ENCODE results near the gene CD6.
A peak's percentile ranks its signal among the peaks of the same experiment; 100 is the strongest.
"Not testable (repeated sequence)": the region's sequence is repeated elsewhere in the genome, so short reads cannot be mapped to it uniquely, and the experiment has no call there.

The CD6 gene

DNA sequence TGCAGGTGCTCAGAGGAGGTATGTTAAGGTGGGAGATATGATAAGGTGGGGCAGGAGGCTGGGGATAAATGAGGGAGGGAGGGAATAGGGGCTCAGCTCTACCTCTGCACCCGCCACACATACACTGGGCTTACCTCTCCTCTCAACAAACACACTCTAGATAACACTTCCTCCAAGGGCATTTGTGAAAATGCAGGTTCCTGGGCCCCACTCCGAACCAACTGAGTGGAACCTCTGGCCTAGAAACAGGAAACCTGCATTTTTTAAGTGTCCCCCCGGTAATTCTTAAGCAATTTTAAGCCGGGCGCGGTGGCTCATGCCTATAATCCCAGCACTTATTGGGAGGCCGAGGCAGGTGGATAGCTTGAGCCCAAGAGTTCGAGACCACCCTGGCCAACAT, 84.3 kb downstream of the CD6 start:
- peak; percentile 26 for DNase-seq
- Mint-ChIP-seq H3K36me3 (ENCODE audit: low read depth) (peaks cover 87% of the 10 kb centered on the region), H3K27me3 (no peaks in the 10 kb centered on the region), H3K4me3 (peak overlapping the region; percentile 51), H3K27ac (peak overlapping the region; percentile 96), H3K9me3 (no peaks in the 10 kb centered on the region), H3K4me1 (ENCODE audit: low read depth) (peaks cover 91% of the 10 kb centered on the region)

DNA sequence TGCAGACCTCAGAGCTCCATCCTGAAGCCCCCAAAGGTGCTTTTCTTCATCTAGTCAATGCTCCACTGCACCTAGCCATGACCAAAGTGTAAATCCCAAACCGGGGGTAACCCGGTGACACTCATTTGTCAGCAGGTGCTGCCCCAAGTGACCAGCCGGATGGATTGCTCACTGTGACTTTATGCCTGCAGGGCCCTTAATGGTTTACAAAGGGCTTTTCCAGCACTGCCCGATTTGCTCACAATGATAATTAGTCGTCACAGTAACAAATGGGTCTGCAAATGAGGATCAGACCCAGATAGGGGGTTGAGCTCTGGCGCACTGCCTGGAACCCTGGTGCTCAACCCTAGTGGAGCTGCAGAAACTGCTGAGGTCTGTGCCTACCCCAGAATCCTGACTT, 85.1 kb downstream of the CD6 start:
- no peak overlapping the region for H3K4me3 Mint-ChIP-seq
- peaks cover 85% of the 10 kb centered on the region for H3K36me3 Mint-ChIP-seq (ENCODE audit: low read depth)
- H3K4me1 Mint-ChIP-seq (ENCODE audit: low read depth) = peaks cover 90% of the 10 kb centered on the region
- peak overlapping the region; percentile 96 for H3K27ac Mint-ChIP-seq
- peak; percentile 32 for DNase-seq
- no peaks in the 10 kb centered on the region for H3K27me3 Mint-ChIP-seq
- H3K9me3 Mint-ChIP-seq = no peaks in the 10 kb centered on the region

DNA sequence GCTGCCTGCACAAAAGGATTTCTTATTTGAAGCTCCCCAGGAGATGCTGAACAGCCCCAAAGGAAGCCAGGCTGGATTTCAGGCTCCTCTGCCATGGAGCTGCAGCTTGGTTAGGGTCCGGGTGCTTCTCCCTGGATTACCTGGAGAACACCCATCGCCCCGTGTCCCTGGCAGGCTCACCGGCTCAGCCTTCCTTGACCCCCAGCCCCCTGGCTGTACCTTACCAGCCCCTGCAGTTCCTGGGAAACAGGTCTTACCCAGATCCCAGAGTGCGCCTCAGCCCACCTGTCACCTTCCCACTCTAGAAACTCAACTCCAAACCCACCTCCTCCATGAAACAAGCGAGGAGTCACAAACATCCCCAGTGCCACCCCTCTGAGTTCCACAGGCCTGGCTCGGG, 85.5 kb downstream of the CD6 start:
- H3K36me3 Mint-ChIP-seq (ENCODE audit: low read depth) = peaks cover 87% of the 10 kb centered on the region
- H3K4me1 Mint-ChIP-seq (ENCODE audit: low read depth) = peaks cover 93% of the 10 kb centered on the region
- no peaks in the 10 kb centered on the region for H3K27me3 Mint-ChIP-seq
- no peaks in the 10 kb centered on the region for H3K9me3 Mint-ChIP-seq
- no peak for DNase-seq
- H3K4me3 Mint-ChIP-seq = no peak overlapping the region
- H3K27ac Mint-ChIP-seq = peak overlapping the region; percentile 96

DNA sequence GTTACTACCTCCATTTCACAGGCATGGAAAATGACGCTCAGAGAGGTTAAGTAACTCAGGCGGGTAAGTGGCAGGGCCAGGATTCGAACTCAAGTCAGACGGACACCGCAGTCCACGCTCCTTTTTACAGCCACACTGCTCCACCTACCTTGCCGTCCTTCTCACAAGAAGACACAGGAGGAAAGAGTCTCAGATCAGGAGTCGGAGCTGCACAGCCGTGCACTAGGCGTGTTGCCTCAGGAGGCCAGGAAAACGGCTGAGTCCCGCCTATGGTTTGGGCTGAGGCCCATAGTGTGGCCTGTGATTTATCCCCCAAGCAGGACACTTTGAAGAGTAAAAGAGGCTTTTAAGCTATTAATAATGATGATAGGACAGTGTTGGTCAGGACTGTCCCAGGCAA, 86.1 kb downstream of the CD6 start:
- Mint-ChIP-seq H3K4me1 (ENCODE audit: low read depth) (peaks cover 92% of the 10 kb centered on the region), H3K27ac (peak overlapping the region; percentile 96), H3K4me3 (no peak overlapping the region), H3K27me3 (no peaks in the 10 kb centered on the region), H3K36me3 (ENCODE audit: low read depth) (peaks cover 85% of the 10 kb centered on the region), H3K9me3 (no peaks in the 10 kb centered on the region)
- peak; percentile 30 for DNase-seq

DNA sequence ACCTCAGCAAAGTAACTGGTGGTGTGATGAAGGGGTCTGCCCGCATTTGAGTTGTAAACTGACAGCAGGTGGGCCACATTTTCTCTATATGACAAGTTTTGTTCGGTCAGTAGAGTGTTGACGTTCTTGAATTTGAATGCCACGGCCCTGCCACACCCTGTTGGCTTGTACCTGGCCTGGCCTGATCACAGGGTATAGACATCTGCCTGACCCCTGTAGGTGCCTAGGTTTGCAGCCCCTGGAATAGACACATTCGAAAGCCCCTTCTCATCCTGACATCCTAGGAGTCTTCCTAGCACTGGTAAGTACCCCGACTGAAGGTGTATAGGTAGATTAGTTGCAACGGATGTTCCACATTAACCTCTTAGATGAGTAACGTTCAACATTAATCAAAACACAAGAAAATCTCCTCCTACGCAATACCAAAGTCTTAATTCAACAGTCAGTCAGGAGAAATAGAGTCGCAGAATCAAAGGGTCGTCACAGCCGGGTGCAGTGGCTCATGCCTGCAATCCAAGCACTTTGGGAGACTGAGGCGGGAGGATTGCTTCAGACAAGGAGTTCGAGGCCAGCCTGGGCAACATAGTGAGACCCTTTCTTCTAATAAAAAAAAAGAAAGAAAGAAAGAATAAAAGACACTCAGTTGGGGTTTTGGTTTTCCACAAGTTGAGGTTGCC, 87.2 kb downstream of the CD6 start:
- Mint-ChIP-seq H3K27ac (peak overlapping the region; percentile 100), H3K4me1 (ENCODE audit: low read depth) (peaks cover 92% of the 10 kb centered on the region), H3K9me3 (no peaks in the 10 kb centered on the region), H3K4me3 (peak overlapping the region; percentile 38), H3K36me3 (ENCODE audit: low read depth) (peaks cover 85% of the 10 kb centered on the region), H3K27me3 (no peaks in the 10 kb centered on the region)
- peak; percentile 48 for DNase-seq

DNA sequence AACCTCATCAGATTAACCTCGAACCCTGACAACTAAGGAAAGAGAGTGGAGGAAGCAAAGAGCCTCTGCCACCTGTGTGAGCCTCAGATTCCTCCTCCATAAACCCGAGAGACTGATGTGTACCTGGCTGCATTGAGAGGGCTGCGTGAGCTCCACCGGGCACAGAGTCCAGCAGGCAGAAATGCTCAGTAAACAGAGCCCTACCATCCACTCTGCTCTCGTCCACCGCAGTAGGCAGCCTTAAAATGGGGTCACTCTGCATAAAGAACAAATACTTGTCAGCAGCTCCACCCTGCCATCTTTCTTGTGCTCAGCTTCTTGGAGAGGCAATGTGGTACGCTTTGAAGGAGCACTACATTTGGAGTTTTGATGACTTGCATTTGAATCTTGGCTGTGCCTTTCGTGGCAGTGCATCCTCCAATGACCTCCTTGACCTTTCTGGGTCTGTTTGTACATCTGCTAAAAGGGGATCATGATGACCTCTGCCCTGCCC, 87.8 kb downstream of the CD6 start:
- H3K36me3 Mint-ChIP-seq (ENCODE audit: low read depth) = peaks cover 85% of the 10 kb centered on the region
- H3K9me3 Mint-ChIP-seq = no peaks in the 10 kb centered on the region
- peaks cover 90% of the 10 kb centered on the region for H3K4me1 Mint-ChIP-seq (ENCODE audit: low read depth)
- H3K27me3 Mint-ChIP-seq = no peaks in the 10 kb centered on the region
- peak overlapping the region; percentile 38 for H3K4me3 Mint-ChIP-seq
- peak overlapping the region; percentile 100 for H3K27ac Mint-ChIP-seq
- DNase-seq = peak; percentile 34

DNA sequence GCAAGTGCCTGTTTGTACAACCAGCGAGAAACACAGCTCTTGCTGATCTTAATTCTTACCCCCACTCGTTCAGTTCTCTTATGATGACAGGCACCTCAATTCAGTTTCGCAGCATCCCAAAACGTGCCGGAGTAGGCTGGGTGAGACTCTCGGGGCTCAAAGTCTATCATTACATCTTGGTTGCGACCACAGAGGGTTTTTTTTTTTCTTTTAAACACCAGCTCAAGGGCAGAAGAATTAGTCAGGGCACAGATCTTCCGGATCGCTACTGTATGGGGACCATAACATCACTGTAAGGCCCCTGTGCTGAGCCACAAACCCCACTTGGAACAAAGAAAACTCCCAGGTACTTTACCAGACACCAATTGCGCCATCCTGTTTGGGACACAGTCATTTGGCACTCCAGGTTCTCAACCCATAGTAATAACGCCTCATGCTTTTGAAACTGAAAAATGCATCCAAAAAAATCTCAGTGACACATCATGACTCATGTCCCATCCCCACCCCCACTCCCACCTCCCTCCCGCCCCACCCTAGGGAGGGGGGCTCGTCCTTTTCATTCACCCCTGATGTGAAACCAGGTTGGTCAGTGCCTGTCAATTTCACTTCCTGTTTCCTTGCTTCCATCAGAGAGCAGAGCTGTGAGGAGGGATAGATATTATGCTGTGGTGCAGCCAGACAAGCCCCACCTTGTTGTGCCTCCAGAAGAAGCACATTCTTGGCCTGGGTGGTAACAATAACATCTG, 89.8 kb downstream of the CD6 start:
- peaks cover 88% of the 10 kb centered on the region for H3K36me3 Mint-ChIP-seq (ENCODE audit: low read depth)
- DNase-seq = peak; percentile 87
- H3K9me3 Mint-ChIP-seq = no peaks in the 10 kb centered on the region
- H3K4me1 Mint-ChIP-seq (ENCODE audit: low read depth) = peaks cover 93% of the 10 kb centered on the region
- H3K4me3 Mint-ChIP-seq = peak overlapping the region; percentile 75
- H3K27me3 Mint-ChIP-seq = no peaks in the 10 kb centered on the region
- peak overlapping the region; percentile 100 for H3K27ac Mint-ChIP-seq

DNA sequence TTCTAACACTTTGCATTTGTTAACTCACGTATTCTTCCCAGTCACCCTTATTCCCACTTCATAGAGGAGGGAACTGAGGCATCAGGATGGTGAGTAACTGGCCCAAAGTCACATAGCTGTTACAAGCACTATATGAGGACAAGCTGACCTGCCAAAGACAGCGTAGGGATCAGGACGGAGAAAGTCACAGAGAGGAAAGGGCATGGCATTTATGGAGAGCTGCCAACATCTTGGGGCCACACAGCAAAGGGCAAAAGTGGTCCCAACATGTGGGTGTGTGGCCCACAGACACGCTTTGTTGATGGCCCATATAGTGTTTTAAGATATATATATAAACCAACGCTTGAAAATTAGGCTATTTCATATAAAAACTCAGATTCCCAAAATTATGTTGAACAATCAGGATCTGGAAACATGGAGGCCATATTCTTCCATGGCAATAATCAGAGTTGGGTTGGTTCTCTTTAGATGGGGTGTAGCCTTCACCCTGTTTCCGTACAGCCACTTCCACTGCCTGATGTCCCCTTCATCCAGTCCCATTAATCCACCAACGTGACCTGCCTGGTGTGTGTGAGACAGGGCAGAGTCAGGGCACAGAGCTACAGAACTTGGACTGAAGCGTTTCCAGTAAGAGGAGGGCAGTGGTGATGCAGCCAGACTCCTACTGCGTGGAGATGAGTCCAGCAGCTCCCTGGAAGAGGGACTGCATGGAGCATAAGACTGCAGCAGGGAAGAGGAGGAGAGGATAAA, 90.9 kb downstream of the CD6 start:
- H3K4me1 Mint-ChIP-seq (ENCODE audit: low read depth) = peaks cover 93% of the 10 kb centered on the region
- DNase-seq = peak; percentile 36
- H3K4me3 Mint-ChIP-seq = no peak overlapping the region
- no peaks in the 10 kb centered on the region for H3K27me3 Mint-ChIP-seq
- peaks cover 88% of the 10 kb centered on the region for H3K36me3 Mint-ChIP-seq (ENCODE audit: low read depth)
- no peaks in the 10 kb centered on the region for H3K9me3 Mint-ChIP-seq
- peak overlapping the region; percentile 100 for H3K27ac Mint-ChIP-seq

DNA sequence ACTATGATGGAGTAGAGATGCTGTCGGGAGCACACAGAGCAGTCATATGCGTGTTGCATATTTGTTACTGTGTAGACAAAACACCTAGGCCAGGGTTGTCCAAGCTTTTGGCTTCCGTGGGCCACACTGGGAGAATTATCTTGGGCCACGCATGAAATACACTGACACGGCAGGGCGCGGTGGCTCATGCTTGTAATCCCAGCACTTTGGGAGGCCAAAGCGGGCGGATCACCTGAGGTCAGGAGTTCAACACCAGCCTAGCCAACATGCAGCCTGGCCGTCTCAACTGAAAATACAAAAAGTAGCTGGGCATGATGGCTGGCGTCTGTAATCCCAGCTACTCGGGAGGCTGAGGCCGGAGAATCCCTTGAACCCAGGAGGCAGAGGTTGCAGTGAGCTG, 93.8 kb downstream of the CD6 start:
- peak; percentile 31 for DNase-seq
- Mint-ChIP-seq H3K4me1 (ENCODE audit: low read depth) (peaks cover 93% of the 10 kb centered on the region), H3K4me3 (peak overlapping the region; percentile 35), H3K36me3 (ENCODE audit: low read depth) (peaks cover 90% of the 10 kb centered on the region), H3K27ac (peak overlapping the region; percentile 91)
- not testable (repeated sequence) for H3K9me3 Mint-ChIP-seq, H3K27me3 Mint-ChIP-seq

DNA sequence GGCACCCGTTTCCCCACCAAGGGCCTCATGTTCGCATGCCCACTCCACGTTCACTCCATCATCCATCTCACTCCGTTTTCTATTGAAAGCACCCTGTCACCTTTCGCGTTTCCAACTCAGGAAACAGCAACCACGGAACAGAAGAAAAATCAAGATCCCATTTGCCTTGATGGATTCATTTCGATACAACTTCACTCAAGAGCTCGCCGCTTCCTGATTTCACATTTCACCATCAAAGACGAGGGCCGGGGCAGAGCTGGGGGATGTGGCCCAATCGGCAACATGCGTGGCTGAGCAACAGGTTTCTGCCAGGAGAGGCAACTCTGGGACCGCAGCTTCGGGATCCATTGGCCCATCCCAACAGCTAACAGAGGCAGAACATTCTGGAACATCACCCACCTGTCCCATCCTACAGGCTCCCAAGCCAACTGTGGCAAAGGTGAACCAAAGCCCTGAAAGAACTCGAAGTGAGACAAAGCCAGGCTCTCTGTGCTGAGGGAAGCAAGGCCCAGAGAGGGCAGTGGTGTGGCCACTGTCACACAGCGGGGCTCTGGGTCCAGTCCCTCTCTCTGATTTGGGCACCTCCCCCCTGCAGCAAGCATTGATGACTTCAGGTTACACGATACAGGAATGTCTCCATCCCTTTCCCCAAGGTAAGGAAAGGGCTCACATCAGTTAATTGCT, 94.6 kb downstream of the CD6 start:
- H3K27me3 Mint-ChIP-seq = no peaks in the 10 kb centered on the region
- peak overlapping the region; percentile 91 for H3K27ac Mint-ChIP-seq
- H3K4me1 Mint-ChIP-seq (ENCODE audit: low read depth) = peaks cover 93% of the 10 kb centered on the region
- DNase-seq = peak; percentile 76
- H3K4me3 Mint-ChIP-seq = peak overlapping the region; percentile 35
- H3K36me3 Mint-ChIP-seq (ENCODE audit: low read depth) = peaks cover 92% of the 10 kb centered on the region
- H3K9me3 Mint-ChIP-seq = no peaks in the 10 kb centered on the region

DNA sequence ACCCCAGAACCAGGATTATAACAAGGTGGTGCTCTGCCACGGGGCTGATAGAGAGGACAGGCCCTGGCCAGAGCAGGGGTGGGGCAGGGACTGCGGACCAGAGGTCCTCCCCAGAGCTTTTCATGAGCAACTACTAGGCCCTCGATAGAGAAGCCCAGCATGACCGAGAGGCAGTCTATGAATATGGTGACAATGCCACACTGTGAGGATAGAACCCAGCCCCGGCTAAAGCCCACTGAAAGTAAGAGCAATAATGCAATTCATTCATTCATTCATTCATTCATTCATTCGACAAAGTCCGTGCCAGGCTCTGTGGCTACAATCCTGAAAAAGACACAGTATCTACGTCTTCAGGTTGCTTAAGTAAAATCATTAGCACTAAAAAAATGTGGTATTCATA, 95.2 kb downstream of the CD6 start:
- peaks cover 95% of the 10 kb centered on the region for H3K4me1 Mint-ChIP-seq (ENCODE audit: low read depth)
- peaks cover 95% of the 10 kb centered on the region for H3K36me3 Mint-ChIP-seq (ENCODE audit: low read depth)
- no peaks in the 10 kb centered on the region for H3K9me3 Mint-ChIP-seq
- H3K27ac Mint-ChIP-seq = peak overlapping the region; percentile 91
- no peaks in the 10 kb centered on the region for H3K27me3 Mint-ChIP-seq
- H3K4me3 Mint-ChIP-seq = peak overlapping the region; percentile 35
- DNase-seq = no peak

DNA sequence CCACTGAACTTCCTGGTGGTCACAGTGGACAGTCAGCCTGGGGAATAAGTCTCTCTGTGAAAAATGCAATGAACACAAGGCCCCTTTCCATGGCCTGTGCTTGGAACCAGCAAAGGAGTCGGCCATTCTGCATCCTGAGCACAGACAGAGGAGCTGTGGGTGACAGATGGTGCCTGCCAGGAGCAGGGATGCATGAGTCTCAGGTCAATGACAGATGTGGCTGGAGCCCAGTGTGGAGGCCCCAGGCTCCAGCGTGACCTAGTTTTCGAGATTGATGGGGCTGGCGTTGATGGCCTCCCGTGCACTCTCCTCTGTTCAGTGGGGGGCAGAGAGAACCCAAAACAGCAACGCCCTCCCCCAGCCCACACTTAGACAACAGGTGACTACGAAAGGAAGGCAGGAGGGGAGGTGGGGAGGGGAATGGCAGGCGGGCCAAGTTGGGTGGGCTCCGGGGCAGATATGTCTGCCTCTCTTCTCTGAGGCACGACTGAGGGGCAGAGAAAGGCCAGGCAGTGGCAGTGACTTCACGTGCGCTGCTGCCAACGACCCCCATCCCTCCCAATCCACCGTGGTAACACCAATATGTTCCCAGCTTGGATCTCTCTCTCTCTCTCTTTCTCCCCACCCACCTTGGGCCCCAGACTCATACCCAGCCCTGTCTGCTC, 96.4 kb downstream of the CD6 start:
- H3K36me3 Mint-ChIP-seq (ENCODE audit: low read depth) = peaks cover 97% of the 10 kb centered on the region
- H3K4me3 Mint-ChIP-seq = no peak overlapping the region
- H3K27me3 Mint-ChIP-seq = no peaks in the 10 kb centered on the region
- H3K27ac Mint-ChIP-seq = peak overlapping the region; percentile 40
- no peaks in the 10 kb centered on the region for H3K9me3 Mint-ChIP-seq
- H3K4me1 Mint-ChIP-seq (ENCODE audit: low read depth) = peaks cover 95% of the 10 kb centered on the region
- peak; percentile 29 for DNase-seq

DNA sequence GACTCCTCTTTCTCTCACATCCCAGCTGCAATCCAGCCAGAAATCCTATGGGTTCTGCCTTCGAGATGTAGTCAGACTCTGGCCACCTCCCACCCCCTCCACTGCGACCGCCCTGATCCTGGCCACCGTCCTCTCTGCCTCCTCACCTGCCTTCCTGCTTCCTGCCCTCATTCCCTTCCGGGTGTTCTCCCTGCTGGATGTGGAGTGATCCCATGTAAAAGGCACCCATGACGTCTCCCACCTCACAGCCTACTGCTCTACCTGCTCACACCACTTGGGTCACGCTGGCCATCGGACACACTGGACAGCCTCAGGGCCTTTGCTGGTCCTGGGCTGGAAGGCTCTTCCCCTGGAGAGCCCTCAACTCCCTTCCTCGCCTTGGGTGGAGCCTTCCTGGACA, 97.1 kb downstream of the CD6 start:
- H3K4me1 Mint-ChIP-seq (ENCODE audit: low read depth) = peaks cover 93% of the 10 kb centered on the region
- H3K27ac Mint-ChIP-seq = peak overlapping the region; percentile 18
- peak; percentile 27 for DNase-seq
- H3K9me3 Mint-ChIP-seq = no peaks in the 10 kb centered on the region
- H3K36me3 Mint-ChIP-seq (ENCODE audit: low read depth) = peaks cover 95% of the 10 kb centered on the region
- H3K27me3 Mint-ChIP-seq = no peaks in the 10 kb centered on the region
- H3K4me3 Mint-ChIP-seq = no peak overlapping the region

DNA sequence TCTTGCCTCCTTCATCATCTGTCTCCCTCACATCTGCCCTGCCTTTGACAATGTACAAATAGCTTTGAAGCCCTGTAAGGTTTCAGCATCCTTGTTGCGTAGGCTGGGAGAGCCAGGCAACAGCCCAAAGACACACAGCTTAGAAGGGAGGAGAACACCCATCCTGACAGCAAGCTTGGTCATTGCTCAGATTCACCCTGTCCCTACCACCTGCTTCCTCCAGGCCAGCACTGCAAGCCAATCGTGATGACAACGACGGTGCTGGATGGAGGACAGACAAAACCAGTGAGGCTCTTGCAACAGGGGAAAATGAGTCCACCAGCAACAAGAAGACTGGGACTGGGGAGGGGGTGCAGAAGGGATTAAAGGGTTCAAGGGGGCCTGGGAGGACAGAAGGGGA, 97.9 kb downstream of the CD6 start:
- Mint-ChIP-seq H3K9me3 (no peaks in the 10 kb centered on the region), H3K4me1 (ENCODE audit: low read depth) (peaks cover 94% of the 10 kb centered on the region), H3K27me3 (no peaks in the 10 kb centered on the region), H3K4me3 (no peak overlapping the region), H3K27ac (peak overlapping the region; percentile 80), H3K36me3 (ENCODE audit: low read depth) (peaks cover 94% of the 10 kb centered on the region)
- DNase-seq = peak; percentile 33
